Eye (tissue), 1 donor: Measurements from ENCODE around the gene DIS3L2.

Source experiments
- DNase-seq: peaks from one replicate; pipeline ENCODE4 v3.0.0-alpha.2; 2015

The DIS3L2 gene

GRCh38 chr2:232200195-232200594 lies 238.7 kb downstream of the DIS3L2 start:
- no peak for DNase-seq

DNA sequence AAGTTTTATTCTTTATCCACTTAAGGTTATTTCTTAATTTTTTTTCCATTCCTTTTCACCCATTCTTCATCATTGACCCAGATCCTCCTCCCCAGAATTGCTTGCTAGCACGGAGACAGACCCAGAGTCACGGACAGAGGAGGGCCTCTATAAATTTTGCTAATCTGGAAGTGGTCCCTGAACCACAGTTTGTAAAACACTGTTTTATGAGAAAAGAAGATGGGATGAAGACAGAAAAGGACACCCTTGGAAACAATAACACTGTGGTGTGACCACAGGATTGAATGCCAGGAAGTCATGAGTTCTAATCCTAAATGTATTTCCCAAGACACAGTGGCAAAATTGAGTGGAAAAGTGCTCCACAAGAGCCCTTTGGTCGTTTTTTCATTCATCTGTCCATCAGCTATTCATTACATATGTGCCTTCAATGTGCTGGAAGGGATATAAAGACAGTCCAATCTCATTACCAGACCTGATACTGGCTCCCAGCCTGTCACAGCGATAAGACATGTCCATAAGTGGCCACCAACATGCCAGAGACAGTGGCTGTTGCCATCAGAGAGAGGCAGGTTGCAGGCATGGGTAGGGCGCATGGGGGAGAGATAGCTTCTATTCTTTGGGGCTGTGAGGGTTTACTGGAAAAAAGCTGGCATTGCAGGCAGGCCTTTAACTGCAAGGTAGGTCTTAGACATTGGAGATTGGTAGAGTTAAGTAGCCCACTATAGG lies 241.8 kb downstream of the DIS3L2 start:
- no peak for DNase-seq

- DNase-seq, result peak; percentile 5
These were observed 242.4 kb downstream of the DIS3L2 start for GRCh38 chr2:232203936-232204335.

DNA sequence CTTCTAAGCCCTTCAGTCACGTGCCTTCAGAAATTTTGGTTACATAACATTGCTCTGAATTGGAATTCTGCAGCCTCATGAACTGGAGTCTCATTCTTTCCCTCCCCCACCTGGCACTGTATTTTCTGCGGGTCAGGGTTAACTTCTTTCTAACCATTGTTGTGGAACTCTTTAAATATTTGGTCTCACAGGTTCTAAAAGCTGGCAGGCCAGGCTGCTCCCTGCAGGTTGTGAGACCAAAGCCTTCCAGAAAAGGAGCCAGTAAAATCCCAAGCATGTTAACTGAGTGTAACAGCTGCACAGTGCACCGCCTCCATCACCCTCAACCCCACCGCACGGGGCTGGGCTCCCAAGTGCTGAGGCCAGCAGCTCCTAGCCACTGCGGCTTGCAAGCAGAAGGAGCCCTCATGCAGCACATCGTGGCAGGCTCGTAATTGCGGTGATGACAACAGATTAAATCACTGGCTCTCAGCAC lies 243.0 kb downstream of the DIS3L2 start:
- peak; percentile 28 for DNase-seq

GRCh38 chr2:232207174-232207573 lies 245.7 kb downstream of the DIS3L2 start:
- no peak for DNase-seq

- DNase-seq, result no peak
These were observed 248.8 kb downstream of the DIS3L2 start for GRCh38 chr2:232210306-232210705.

DNA sequence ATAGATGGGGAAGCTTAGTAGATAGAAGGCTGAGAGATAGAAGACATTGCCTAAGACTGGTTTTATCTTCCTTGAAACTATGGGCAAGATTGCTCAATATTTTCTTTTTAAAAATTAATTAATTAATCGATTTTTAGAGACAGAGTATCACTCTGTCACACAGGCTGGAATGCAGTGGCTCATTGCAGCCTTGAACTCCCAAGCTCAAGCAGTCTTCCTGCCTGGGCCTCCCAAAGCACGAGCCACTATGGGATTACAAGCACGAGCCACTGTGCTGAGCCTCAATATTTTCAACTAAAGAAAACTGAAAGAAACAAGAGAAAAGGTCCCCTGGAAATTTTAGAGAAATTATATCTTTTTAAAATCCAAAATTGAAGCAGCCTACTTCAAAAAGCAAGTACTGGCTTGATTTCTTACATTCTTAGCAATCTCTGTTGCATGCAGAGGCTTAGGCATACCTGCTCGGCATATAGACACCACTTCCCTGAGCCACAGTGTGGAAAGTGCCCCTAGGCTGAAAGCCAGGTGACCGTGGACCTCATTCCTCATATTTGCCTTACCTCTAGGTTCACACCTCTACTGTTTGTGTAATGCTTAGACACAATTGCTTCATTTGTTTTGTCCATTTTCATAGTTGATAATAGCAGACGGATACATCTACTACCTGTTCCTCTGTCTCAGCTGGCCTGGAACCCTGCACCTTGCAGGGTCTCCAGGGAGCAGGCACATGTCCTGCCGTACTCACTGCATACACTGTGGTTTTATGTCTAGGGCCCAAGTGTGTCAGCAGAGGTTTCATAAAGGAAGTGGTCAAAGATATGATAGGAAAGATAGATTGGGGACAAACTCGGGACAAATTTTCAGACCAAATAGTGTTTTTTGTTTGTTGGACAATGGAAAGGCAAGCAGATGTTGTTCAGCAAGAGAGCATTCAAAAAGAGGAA lies 250.5 kb downstream of the DIS3L2 start:
- DNase-seq, result no peak

GRCh38 chr2:232213176-232213575 lies 251.7 kb downstream of the DIS3L2 start:
- DNase-seq, result no peak

DNA sequence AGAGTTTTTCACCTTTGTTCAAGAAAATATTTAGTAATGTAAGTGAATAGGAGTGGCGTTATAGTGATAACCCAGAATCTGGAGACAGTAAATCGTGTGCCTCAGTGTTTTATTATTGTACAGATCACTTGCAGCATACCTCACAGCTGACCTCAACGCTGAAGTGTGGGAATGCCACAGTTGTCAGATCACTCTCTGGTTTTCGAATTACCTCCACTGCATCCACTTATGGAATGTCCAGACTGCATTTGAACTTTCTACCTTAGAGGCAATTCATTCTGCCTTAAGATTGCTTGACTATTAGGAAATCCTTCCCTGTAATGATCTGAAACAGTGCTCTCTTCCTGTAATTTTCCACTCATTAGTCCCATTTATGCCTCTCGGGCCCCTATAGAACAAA lies 252.5 kb downstream of the DIS3L2 start:
- no peak for DNase-seq

- DNase-seq, result no peak
These were observed 254.5 kb downstream of the DIS3L2 start for GRCh38 chr2:232216028-232216427.

GRCh38 chr2:232218778-232219495 lies 257.4 kb downstream of the DIS3L2 start:
- DNase-seq, result no peak

DNA sequence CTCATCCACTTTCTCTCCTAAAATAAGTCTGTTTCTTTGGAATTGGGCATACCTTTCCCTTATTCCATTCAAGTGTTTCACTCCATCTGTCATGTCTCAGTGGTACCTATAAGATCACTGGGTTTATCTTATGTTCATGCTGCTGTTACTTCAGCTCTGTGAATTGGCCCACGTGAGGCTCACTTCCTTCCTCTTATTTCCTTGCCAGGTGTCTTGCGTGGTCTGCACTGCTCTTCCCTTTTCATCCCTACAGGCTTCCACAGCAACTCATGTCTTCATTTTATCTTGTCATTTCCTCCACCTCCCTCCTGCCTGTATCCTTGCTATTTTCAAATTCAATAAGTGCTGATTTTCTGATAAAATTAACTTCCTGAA lies 258.0 kb downstream of the DIS3L2 start:
- DNase-seq, result no peak

- DNase-seq, result no peak
These were observed 258.4 kb downstream of the DIS3L2 start for GRCh38 chr2:232219932-232220331.

- DNase-seq, result no peak
These were observed 263.9 kb downstream of the DIS3L2 start for GRCh38 chr2:232225429-232225828.

DNA sequence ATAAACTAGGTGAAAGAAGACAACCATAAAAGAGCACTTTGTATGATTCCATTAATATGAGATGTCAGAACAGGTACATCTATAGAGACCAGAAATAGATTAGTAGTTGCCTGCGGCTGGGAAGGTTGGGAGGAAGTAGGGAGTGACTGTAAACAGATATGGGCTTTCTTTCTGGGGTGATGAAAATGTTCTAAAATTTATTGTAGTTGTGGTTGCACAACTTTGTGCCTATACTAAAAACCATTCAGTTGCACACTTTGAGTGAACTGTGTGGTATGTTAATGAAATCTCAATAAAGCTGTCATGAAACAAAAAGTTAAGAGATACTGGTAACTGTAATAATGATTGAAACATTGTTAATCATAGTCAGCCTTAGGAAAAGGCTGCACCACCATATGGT lies 264.4 kb downstream of the DIS3L2 start:
- no peak for DNase-seq

- DNase-seq, result no peak
These were observed 266.8 kb downstream of the DIS3L2 start for GRCh38 chr2:232228332-232228731.

- DNase-seq, result no peak
These were observed 267.7 kb downstream of the DIS3L2 start for GRCh38 chr2:232228971-232229894.

- DNase-seq, result no peak
These were observed 268.4 kb downstream of the DIS3L2 start for GRCh38 chr2:232229911-232230310.

DNA sequence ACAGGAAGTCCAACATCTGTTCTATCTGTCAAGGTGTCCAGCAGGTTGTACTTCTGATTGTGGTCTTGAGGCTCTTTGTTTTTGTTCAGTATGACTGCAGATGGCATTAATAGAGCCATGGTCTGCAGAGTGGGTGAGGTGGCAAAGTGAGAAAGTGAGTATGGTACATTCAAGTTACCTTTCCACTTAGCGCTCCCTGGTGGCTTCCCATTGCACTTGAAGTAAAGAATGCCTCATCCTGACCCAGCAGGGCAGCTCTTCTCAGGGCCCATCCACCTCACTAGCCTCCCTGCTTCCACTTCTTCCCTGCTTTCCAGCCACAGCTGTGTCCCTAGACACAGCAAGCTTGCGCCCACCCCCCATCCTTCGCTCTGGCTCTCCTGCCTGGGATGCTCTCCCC lies 269.0 kb downstream of the DIS3L2 start:
- DNase-seq, result no peak

- no peak for DNase-seq
These were observed 270.0 kb downstream of the DIS3L2 start for GRCh38 chr2:232231554-232231953.

GRCh38 chr2:232232915-232233314 lies 271.4 kb downstream of the DIS3L2 start:
- DNase-seq, result no peak
